ENCODE results near the gene IGFBP6.

DNA sequence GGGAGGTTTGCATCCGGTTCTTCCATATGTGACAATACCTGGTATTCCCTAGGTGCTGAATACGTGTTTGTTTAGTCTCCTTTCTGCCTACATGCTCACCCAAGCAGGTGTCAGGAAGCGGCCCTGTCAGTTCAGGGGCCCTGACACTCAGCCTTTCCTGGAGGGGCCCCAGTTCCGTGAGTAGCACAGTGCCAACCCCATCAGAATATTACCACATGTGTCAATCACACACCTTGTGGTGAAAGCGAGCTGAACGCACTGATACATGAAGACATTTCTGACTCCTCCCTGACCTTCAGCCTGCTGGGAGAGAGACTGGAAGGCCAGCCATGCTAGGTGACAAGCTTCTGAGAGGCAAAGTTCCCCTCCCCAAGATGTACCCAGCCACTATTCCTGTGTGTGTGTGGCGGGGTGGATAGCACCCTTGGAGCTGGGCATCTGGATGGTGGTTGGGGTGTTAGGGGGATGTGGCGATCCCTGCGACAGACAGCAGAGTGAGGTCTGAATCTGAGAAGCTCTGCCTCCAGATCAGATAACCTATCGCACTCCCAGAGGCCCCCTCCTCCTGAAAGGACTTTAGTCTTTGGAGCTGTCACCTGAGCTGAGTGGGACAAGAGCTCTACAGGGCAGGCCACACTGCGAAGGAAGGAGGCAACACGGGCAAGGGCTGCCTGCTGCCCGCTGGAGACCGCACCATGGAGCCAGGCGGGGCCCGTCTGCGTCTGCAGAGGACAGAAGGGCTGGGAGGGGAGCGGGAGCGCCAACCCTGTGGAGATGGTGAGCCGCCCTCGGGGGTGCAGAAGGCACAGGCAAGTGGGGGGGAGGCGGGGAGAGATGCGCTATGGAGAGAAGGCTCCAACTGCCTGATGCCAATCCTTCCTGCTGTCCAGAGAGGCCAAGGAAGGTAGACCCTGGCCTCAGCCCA, 5.7 kb downstream of the IGFBP6 start, which contains the start of gene SOAT2:
- TF ChIP-seq, protein P1, sequence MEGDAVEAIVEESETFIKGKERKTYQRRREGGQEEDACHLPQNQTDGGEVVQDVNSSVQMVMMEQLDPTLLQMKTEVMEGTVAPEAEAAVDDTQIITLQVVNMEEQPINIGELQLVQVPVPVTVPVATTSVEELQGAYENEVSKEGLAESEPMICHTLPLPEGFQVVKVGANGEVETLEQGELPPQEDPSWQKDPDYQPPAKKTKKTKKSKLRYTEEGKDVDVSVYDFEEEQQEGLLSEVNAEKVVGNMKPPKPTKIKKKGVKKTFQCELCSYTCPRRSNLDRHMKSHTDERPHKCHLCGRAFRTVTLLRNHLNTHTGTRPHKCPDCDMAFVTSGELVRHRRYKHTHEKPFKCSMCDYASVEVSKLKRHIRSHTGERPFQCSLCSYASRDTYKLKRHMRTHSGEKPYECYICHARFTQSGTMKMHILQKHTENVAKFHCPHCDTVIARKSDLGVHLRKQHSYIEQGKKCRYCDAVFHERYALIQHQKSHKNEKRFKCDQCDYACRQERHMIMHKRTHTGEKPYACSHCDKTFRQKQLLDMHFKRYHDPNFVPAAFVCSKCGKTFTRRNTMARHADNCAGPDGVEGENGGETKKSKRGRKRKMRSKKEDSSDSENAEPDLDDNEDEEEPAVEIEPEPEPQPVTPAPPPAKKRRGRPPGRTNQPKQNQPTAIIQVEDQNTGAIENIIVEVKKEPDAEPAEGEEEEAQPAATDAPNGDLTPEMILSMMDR (IDR thresholded peaks at IDR 0.05 in 4 of 5, conservative IDR thresholded peaks at IDR 0.05 in 1 of 5) = no peak
- no peak for TF ChIP-seq POLR2A (IDR thresholded peaks at IDR 0.05)

Measured in gastrocnemius medialis (tissue), 4 donors.